Stimulated activated naive CD8-positive, alpha-beta T cell treated with anti-CD3 and anti-CD28 coated beads, Interleukin-15, Interleukin-2, amounts not matched to agents 100 ng/mL and 50 ng/mL, for 24 hours (primary cell): ENCODE data around the gene ODAD4.
"Not testable (repeated sequence)": the region's sequence is repeated elsewhere in the genome, so short reads cannot be mapped to it uniquely, and the experiment has no call there.

Experiments
- H3K27ac Mint-ChIP-seq: one replicate; pipeline ENCODE4 v1.8.0; 2021; ENCODE audit warnings: mild to moderate bottlenecking, mixed read lengths
- H3K27me3 Mint-ChIP-seq: one replicate; pipeline ENCODE4 v1.8.0; 2021; ENCODE audit warnings: mixed read lengths
- H3K36me3 Mint-ChIP-seq: one replicate; pipeline ENCODE4 v1.8.0; 2021; ENCODE audit warnings: low read depth, mixed read lengths
- H3K4me1 Mint-ChIP-seq: one replicate; pipeline ENCODE4 v1.8.0; 2021; ENCODE audit warnings: low read depth, mixed read lengths
- H3K4me3 Mint-ChIP-seq: one replicate; pipeline ENCODE4 v1.8.0; 2021; ENCODE audit warnings: mild to moderate bottlenecking, mixed read lengths
- H3K9me3 Mint-ChIP-seq: one replicate; pipeline ENCODE4 v1.8.0; 2021; ENCODE audit warnings: mixed read lengths

Gene ODAD4

GRCh38 chr17:42010898-42011516 lies 80.6 kb downstream of the ODAD4 start:
- Mint-ChIP-seq H3K27ac (peak overlapping the region; percentile 61), H3K36me3 (peaks cover 39% of the 10 kb centered on the region), H3K27me3 (no peaks in the 10 kb centered on the region), H3K4me3 (no peak overlapping the region), H3K9me3 (no peaks in the 10 kb centered on the region), H3K4me1 (peaks cover 64% of the 10 kb centered on the region)

GRCh38 chr17:42012363-42012762 lies 81.9 kb downstream of the ODAD4 start:
- H3K27ac Mint-ChIP-seq, H3K27me3 Mint-ChIP-seq, H3K4me3 Mint-ChIP-seq, H3K9me3 Mint-ChIP-seq: not testable (repeated sequence)
- Mint-ChIP-seq H3K36me3 (peaks cover 35% of the 10 kb centered on the region), H3K4me1 (peaks cover 65% of the 10 kb centered on the region)

GRCh38 chr17:42013740-42014139 lies 83.3 kb downstream of the ODAD4 start:
- H3K36me3 Mint-ChIP-seq, result peaks cover 35% of the 10 kb centered on the region
- H3K4me1 Mint-ChIP-seq, result peaks cover 75% of the 10 kb centered on the region

More at GRCh38 chr17:42013740-42014139, 83.3 kb downstream of the ODAD4 start:
- not testable (repeated sequence) for H3K27ac Mint-ChIP-seq, H3K4me3 Mint-ChIP-seq, H3K9me3 Mint-ChIP-seq, H3K27me3 Mint-ChIP-seq
